ENCODE data around the gene CCDC194. TPM values are rescaled to one million over a fixed set of nuclear protein-coding genes. Genes with fewer than 3 reads are reported as not detected.
A peak's percentile ranks its signal among the peaks of the same experiment; 100 is the strongest.

CCDC194 gene
- total RNA-seq (2014; rRNA removed; shearing (Covaris generic)), result not detected in 2 replicates
- polyA plus RNA-seq (2015; cell fraction: cytosol; rRNA removed), result not detected in 2 replicates
- polyA plus RNA-seq (2015; cell fraction: nucleus; rRNA removed), result not detected in 2 replicates

GRCh38 chr19:17393914-17394313, at the start of gene CCDC194:
CCDC194 (minus strand) TSS chr19:17394196; CDS start chr19:17394158, 38 bp downstream.
- no peak for DNase-seq (ENCODE audit: low read depth)

- DNase-seq (ENCODE audit: low read depth), result no peak
These were observed 47.4 kb upstream of the CCDC194 start for GRCh38 chr19:17441241-17442021.

- no peak for DNase-seq (ENCODE audit: low read depth)
These were observed 42.9 kb upstream of the CCDC194 start for GRCh38 chr19:17436874-17437267.

- DNase-seq (ENCODE audit: low read depth), result no peak
These were observed 42.3 kb upstream of the CCDC194 start for GRCh38 chr19:17436094-17436873.

GRCh38 chr19:17435218-17435617, 41.2 kb upstream of the CCDC194 start:
- no peak for DNase-seq (ENCODE audit: low read depth)

- DNase-seq (ENCODE audit: low read depth), result no peak
These were observed 37.4 kb upstream of the CCDC194 start for GRCh38 chr19:17431417-17431816.

- no peak for DNase-seq (ENCODE audit: low read depth)
These were observed 35.7 kb upstream of the CCDC194 start for GRCh38 chr19:17429641-17430113.

- no peak for DNase-seq (ENCODE audit: low read depth)
These were observed 30.9 kb upstream of the CCDC194 start for GRCh38 chr19:17424743-17425365.

- DNase-seq (ENCODE audit: low read depth), result no peak
These were observed 29.6 kb upstream of the CCDC194 start for GRCh38 chr19:17423429-17424208.

GRCh38 chr19:17421942-17422341, 27.9 kb upstream of the CCDC194 start:
- no peak for DNase-seq (ENCODE audit: low read depth)

- DNase-seq (ENCODE audit: low read depth), result peak; percentile 27
These were observed 26.5 kb upstream of the CCDC194 start for GRCh38 chr19:17420475-17420924.

- DNase-seq (ENCODE audit: low read depth), result peak; percentile 99
These were observed 25.9 kb upstream of the CCDC194 start, which contains the start of gene MVB12A for GRCh38 chr19:17419621-17420474. MVB12A (plus strand) TSS chr19:17420047; CDS start chr19:17420136, 89 bp downstream.

GRCh38 chr19:17419154-17419620, 25.2 kb upstream of the CCDC194 start:
- no peak for DNase-seq (ENCODE audit: low read depth)

GRCh38 chr19:17418710-17419109, 24.7 kb upstream of the CCDC194 start:
- no peak for DNase-seq (ENCODE audit: low read depth)

GRCh38 chr19:17415121-17415520, 21.1 kb upstream of the CCDC194 start:
- DNase-seq (ENCODE audit: low read depth), result no peak

- no peak for DNase-seq (ENCODE audit: low read depth)
These were observed 20.1 kb upstream of the CCDC194 start for GRCh38 chr19:17414097-17414496.

GRCh38 chr19:17411801-17412200, 17.8 kb upstream of the CCDC194 start:
- DNase-seq (ENCODE audit: low read depth), result no peak

GRCh38 chr19:17409990-17410389, 16.0 kb upstream of the CCDC194 start:
- DNase-seq (ENCODE audit: low read depth), result no peak

- no peak for DNase-seq (ENCODE audit: low read depth)
These were observed 12.8 kb upstream of the CCDC194 start for GRCh38 chr19:17406887-17407196.

All from HT1080 (cell line).